ENCODE data around the gene CEP83. TPM values are rescaled to one million over a fixed set of nuclear protein-coding genes. Genes with fewer than 3 reads are reported as not detected.

Gene CEP83
- total RNA-seq, 1 donor = 14.2 TPM

- TF ChIP-seq, protein P1, sequence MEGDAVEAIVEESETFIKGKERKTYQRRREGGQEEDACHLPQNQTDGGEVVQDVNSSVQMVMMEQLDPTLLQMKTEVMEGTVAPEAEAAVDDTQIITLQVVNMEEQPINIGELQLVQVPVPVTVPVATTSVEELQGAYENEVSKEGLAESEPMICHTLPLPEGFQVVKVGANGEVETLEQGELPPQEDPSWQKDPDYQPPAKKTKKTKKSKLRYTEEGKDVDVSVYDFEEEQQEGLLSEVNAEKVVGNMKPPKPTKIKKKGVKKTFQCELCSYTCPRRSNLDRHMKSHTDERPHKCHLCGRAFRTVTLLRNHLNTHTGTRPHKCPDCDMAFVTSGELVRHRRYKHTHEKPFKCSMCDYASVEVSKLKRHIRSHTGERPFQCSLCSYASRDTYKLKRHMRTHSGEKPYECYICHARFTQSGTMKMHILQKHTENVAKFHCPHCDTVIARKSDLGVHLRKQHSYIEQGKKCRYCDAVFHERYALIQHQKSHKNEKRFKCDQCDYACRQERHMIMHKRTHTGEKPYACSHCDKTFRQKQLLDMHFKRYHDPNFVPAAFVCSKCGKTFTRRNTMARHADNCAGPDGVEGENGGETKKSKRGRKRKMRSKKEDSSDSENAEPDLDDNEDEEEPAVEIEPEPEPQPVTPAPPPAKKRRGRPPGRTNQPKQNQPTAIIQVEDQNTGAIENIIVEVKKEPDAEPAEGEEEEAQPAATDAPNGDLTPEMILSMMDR (IDR thresholded peaks at IDR 0.05; ENCODE audit: insufficient read depth, low read depth, low read length) = no peak
- H3K4me3 ChIP-seq (ENCODE audit: low read depth, low read length) = no peak overlapping the region
- DNase-seq (ENCODE audit: low read depth) = no peak
These were observed 75.6 kb downstream of the CEP83 start for GRCh38 chr12:94384030-94384429.

DNA sequence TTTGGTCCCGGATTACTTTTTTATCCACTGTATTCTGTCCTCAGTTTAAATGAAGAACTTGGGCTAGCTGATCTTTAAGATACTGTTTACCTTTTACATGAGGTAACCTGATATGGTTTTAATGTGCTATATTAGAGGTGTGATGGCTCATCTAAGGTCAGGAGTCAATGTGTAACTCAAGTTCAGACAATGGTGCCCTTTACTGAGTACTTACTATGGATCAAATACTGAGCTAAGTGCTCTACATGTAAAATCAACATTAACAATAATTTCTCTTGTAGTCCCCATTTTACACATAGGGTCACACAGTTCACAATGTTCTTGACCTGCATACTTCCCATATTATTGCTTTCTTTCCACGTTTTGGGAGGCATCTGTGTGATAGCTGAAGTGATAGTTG lies 79.2 kb downstream of the CEP83 start:
- TF ChIP-seq, protein P1 (IDR thresholded peaks at IDR 0.05; ENCODE audit: insufficient read depth, low read depth, low read length) = no peak
- H3K4me3 ChIP-seq (ENCODE audit: low read depth, low read length) = no peak overlapping the region

GRCh38 chr12:94379479-94380113 lies 80.1 kb downstream of the CEP83 start:
- TF ChIP-seq, protein P1 (IDR thresholded peaks at IDR 0.05; ENCODE audit: insufficient read depth, low read depth, low read length) = no peak
- no peak for DNase-seq (ENCODE audit: low read depth)
- H3K4me3 ChIP-seq (ENCODE audit: low read depth, low read length) = no peak overlapping the region

More for the DNA sequence above, 79.2 kb downstream of the CEP83 start:
- no peak for DNase-seq (ENCODE audit: low read depth)

DNA sequence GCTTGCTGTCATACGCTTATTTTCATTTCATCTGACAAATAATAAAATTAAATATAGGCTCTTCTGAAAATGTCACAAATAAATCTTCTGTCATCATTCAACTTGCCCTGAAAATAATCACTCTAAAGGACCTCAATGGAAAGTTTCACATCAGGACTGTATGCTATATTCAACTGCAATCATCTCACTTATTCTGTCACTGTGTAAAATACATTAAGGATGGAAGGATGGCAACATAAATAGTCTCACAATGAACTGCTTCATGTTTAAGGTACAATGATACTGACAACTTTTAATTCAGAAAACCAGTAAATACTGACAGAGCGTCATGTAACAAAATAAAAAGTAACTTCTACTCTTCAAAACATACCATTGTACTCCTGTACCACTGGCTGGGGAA lies 82.1 kb downstream of the CEP83 start:
- no peak overlapping the region for H3K4me3 ChIP-seq (ENCODE audit: low read depth, low read length)
- DNase-seq (ENCODE audit: low read depth) = no peak
- TF ChIP-seq, protein P1 (IDR thresholded peaks at IDR 0.05; ENCODE audit: insufficient read depth, low read depth, low read length) = no peak

GRCh38 chr12:94374124-94374523 lies 85.5 kb downstream of the CEP83 start:
- H3K4me3 ChIP-seq (ENCODE audit: low read depth, low read length) = no peak overlapping the region
- DNase-seq (ENCODE audit: low read depth) = no peak
- TF ChIP-seq, protein P1 (IDR thresholded peaks at IDR 0.05; ENCODE audit: insufficient read depth, low read depth, low read length) = no peak

GRCh38 chr12:94372461-94372860 lies 87.2 kb downstream of the CEP83 start:
- H3K4me3 ChIP-seq (ENCODE audit: low read depth, low read length) = no peak overlapping the region
- TF ChIP-seq, protein P1 (IDR thresholded peaks at IDR 0.05; ENCODE audit: insufficient read depth, low read depth, low read length) = no peak
- no peak for DNase-seq (ENCODE audit: low read depth)

GRCh38 chr12:94362653-94363052 lies 97.0 kb downstream of the CEP83 start:
- DNase-seq (ENCODE audit: low read depth) = no peak
- no peak overlapping the region for H3K4me3 ChIP-seq (ENCODE audit: low read depth, low read length)
- TF ChIP-seq, protein P1 (IDR thresholded peaks at IDR 0.05; ENCODE audit: insufficient read depth, low read depth, low read length) = no peak
